ENCODE data around the gene KLF12.

The KLF12 gene

GRCh38 chr13:74134777-74135325 is 647 bp upstream of the KLF12 start:
- peak; percentile 69 for DNase-seq

- peak; percentile 98 for DNase-seq
These were observed 475 bp downstream of the KLF12 start for GRCh38 chr13:74133657-74134201.

DNA sequence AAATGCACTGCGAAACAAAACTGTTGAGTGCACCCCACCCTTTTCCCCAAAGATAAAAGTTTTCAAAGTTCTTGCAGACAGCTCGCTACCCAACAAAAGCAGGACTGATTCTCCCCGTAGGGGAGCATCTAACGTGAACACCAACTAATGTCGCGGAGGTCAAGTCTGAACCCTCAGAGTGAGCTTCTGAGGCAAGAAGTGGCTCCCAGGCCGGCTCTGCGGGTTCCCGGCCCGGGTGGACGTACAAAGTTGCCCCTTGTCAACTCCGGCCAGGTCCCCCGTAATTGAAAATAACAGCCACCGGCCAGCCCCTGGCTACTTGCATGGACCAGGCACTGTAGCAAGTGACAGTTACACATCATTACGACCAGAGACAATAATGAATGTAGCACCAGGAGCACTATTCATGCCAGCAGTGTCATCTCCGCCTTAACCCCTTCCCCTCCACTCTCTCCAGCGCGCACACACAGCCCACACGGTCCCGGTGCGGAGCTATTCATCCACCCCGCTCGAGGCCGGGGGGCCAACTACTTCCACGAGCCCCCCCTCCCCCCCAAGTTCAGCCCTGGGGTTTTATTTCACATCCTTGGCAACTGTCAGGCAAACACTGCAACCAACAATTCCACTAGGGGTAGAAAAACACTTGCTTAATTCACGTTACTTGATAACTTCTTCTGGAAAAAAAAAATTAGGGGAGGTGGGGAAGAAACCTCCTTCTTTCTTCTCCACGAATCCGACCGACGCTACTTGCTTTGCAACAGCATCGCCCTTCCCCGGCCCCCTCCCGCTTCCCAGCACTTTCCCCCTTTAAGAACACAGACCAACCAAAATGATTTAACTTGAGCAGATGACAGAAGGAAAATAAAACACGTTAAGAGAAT is 1.2 kb downstream of the KLF12 start:
- DNase-seq, result peak; percentile 57

DNA sequence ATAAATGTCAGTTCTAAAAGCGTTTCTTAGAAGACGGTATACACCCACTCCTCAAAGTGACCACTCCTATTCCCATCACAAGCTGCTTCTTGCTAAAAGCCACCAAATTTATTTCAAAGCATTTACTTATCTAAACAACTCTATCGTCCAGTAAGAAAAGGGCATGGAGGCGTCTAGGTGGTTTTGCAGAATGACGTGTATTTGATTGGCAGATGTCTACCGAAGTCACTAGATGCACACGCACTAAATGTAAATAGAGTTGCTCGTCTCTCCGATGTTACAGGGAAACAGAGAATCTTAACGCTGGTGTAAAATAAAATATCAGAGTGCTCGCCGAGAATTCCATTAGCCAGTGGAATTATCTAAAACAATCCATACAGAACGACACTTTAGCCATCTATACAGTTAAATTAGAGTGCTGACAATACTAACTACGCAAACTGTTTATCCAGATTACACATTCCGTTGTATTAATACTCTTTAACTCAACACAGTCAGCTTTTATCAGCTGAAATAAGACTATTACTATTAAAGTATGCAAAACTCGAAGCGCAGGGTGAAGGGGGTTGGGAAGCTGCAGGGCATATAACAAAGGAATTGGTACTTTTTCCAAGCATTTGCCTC is 1.9 kb downstream of the KLF12 start:
- peak; percentile 86 for DNase-seq

DNA sequence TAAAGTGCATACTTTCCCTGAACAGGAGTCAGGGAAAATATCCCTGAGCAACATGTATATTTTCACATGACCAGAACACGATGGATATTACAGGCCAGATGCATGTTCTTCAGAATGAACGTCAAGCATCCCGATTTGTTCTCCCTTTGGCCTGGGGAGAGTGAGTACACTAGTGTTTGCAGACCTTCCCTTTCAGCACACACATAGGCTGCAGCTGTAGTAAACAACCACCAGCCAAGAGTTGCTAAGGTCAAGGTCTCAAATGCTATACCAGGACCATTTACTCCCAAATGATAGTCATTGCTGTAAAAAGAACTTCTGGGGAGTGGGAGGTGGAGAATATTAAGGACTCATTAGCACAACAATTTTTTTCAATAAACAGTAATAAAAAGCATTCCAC is 3.0 kb downstream of the KLF12 start:
- DNase-seq, result no peak

DNA sequence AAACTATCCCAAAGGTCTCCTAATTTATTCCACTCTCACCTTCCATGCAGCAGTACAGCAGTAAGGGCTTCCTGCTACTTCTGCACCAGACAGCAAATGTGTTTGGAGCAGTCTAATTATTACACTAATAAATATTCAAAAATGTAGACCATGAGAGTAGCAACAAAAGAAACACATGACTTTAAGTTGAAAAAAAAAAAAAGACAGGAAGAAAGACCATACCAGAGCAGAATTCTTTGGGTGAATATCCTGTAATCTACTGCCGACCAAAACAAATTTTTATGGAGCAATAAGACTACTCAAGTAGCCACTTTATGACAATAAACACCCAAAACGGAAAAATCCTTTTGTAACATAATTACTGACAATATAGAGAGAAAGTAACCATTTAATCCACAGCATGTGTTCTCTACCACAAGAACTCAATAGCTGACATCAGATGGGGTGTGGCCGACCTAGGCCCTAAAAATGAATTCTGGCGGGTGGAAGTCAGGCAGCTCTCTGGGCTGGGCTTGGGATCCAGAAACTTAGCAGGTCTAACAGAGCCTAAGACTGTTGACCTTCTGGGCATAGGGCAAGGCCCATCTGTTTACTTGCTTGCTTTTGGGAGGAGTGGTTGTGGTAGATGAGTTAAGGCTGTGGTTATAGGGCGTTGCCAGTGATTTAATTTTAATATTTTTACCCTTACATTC is 4.6 kb downstream of the KLF12 start:
- DNase-seq, result peak; percentile 79

- no peak for DNase-seq
These were observed 5.9 kb downstream of the KLF12 start for GRCh38 chr13:74128156-74128767.

GRCh38 chr13:74118328-74118727 is 15.9 kb downstream of the KLF12 start:
- no peak for DNase-seq

DNA sequence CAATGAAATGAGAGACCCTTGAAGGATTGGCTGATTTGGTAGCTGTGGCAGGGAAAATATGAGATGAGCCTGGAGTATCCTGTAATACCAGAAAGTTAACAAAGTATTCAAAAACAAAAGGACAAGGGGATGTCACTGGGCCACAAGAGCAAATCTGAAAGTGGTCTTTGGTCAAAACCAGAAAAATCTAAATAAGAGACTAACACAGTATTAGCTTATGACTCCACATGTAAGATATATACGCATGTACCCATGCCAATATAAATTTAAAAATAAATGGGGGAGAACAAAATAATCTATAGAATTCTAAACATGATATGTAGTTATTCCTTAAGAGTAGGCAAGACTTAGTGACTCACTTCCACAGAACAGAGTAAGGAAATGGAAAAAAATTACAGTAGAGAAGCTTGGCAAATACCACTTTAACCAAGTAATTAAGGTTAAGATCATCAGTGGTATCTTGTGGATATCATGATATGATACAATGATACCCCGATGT is 16.9 kb downstream of the KLF12 start:
- no peak for DNase-seq

DNA sequence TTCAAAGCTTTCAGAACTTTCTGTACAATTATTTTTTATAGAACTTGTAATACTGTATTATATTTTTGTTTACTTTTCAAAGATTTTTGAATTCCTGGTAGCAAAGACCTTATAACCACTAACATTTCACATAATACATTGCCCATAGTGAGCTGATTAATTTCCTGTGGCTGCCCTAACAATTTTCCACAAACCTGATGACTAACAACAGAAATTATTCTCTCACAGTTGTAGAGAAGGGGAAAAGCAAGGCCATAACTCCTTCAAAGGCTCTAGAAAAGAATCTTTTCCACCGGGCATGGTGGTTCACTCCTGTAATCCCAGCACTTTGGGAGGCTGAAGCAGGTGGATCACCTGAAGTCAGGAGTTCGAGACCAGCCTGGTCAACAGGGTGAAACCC is 19.1 kb downstream of the KLF12 start:
- peak; percentile 42 for DNase-seq

GRCh38 chr13:74114641-74115040 is 19.6 kb downstream of the KLF12 start:
- no peak for DNase-seq

GRCh38 chr13:74114202-74114601 is 20.0 kb downstream of the KLF12 start:
- no peak for DNase-seq

DNA sequence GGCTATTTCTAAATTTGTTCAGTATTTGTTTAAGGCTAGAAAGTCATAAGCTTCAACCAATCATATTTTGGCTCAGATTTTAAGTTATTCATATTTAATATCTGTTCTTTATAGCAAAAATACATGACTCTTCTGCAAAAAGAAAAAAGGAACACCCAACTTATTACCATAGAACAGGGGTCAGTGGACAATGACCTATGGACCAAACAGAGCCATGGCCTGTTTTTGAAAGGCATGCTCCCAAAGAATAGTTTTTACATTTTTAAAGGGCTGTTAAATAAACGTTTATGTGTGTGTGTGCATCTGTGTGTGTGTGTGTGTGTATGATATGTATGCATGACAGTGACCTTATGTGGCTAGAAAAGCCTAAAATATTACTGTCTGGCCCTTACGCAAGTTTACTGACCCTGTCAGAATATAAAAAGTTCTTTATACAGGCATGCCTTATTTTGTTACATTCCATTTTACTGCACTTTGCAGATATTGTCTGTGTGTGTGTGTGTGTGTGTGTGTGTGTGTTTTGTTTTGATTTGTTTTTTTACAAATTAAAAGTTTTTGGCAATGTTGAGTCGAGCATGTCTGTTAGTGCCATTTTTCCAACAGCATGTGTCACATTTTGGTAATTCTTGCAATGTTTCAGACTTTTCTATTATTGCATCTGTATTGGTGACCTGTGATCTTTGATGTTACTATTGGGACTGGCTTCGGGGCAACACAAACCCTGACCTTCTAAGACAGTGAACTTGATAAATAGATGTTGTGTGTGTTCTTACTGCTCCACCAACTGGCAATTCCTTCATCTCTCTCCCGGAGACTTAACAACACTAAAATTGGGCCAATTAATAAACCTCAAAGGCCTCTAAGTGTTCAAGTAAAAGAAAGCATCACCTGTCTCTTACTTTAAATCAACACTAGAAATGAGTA is 22.0 kb downstream of the KLF12 start:
- no peak for DNase-seq

GRCh38 chr13:74111399-74111798 is 22.8 kb downstream of the KLF12 start:
- DNase-seq, result no peak

DNA sequence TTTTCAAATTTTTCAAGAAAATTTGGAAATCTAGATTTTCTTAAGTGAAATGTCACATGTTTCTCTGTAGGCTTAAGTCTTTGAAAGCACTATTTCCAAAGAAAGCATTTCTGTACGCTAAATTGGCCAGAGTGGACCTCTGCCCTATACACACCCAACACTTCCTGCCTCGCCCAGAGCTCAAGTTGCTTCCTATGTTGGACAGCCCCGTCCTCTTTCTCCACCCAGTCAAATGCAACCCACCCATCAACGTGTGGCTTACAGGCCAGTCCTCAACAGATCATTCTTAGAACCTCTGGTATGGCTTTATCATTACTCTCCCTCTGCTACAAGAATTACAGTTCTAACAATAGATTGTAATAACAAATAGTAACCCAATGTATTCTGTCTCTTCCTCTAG is 24.2 kb downstream of the KLF12 start:
- DNase-seq, result no peak

GRCh38 chr13:74107598-74107997 is 26.6 kb downstream of the KLF12 start:
- no peak for DNase-seq

DNA sequence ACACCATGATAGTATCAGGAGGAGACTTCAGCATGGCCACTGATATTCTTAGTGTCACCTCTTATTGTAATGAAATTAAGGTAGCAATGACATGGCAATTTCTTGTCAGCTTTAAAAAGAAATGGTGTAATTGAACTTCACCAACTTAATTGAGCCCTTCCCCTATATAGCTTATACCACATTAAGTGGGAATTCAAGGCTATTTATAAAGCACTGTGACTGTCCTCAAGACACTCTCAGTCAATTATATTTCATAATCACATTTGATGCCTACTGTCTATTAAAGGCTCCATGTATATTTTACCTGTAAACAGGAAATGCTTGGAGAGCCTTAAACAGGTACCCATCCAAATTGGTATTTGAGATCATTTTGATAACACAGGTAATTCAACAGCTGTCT is 28.3 kb downstream of the KLF12 start:
- DNase-seq, result no peak

GRCh38 chr13:74104661-74105275 is 29.4 kb downstream of the KLF12 start:
- DNase-seq, result no peak

DNA sequence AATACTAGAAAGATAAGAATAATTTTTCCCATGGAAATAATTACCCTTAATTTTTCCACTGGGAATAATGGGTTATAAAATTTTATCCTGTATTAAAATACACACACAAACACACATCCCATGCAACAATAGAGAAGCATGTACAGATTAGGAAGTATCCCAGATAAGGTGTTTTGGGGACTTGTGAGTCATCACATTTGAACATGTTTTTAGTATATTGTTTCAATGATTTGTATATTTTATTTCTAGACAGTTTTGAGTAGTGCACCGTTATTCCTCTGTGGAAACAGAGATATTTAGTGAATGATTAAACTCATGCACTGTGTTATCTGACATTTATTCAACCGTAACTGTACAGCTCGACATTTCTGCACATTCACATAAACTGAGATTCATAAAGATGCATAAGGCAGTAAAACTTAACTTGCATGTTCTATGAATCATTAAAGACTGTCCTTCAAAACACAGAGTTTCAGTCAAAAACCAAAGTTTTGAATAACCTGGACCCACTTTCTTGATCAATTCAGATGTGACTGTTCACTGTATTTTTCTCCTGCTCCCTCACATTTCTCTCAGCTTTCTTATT is 30.1 kb downstream of the KLF12 start:
- DNase-seq, result no peak

DNA sequence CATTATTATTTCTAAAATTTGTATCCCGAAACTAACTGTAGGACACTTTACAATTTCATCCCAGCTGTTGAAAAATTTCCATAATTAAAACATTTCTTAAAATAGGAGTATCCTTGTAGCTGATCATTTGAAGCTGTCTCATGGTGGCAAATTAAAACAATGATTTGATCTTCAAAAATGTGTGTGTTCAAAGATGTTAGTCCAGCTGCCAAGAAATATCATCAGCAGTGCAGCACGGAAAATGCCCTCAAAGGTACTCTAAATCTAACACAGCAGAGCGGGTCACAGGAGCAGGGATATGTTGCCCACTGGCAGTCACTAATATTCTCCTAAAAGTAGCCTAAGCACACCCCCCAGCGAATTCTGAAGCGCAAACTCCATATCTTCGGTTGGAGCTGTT is 31.0 kb downstream of the KLF12 start:
- DNase-seq, result no peak

DNA sequence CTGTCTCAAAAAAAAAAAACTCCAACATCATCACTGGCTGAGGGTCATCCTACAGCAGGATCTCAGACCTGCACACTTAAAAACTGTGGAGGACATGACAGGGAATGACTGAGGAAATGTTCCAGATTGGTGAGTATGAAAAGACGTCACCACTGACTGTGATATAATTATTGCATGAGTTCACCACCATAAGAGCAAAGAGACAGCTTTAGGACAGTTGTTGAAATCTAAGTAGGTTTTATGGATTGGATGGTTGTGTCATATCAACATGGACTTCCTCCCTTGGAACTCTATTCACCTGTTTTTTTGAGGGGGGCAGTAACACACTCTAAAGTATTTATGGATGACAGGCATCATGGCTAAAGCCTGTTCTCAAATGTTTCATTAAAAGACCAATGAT is 31.5 kb downstream of the KLF12 start:
- no peak for DNase-seq
